ENCODE results near the gene APH1A. TPM values are rescaled to one million over a fixed set of nuclear protein-coding genes. Genes with fewer than 3 reads are reported as not detected.
A peak's percentile ranks its signal among the peaks of the same experiment; 100 is the strongest.

APH1A gene
- polyA plus RNA-seq, 2 of the 4 experiments (the other 2 are of a cell fraction) = 109 to 118 TPM

DNA sequence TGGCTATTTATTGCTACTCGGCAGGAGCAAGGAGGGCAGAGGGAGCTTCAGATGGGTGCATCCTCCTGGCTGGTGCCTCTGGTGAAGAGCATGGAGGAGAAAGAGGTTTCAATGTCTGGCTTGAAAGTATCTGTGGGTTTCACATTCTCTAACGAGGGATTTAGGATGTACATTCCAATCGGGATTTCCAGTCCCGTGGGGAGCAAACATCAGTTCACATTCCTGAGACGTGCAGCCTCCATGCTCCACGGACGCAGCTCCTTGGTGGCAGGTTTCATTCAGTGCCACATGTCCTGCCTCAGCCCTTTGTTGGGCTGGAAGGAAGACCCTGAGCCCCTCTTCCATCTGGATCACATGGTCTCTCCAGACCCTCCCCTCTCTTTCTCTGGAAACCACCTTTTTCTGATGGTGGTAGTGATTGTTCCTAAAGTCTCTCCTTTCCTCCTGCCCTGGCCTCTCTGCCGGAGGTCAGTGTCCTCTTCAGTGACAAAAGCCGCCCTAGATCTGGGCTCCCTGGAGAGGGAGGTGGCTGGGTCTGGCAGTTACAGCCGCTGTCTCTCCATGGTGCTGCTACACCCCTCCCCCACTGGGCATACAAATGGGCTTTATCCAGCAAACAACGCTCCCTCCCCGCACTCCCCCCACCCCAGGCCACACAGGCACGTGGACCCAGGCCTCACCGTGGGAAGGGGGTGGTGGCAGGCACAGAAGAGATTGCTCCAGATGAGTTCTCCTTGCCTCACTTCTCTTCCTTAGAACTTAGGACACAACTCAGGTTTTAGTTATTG is 12.1 kb downstream of the APH1A start (continued):
- TF ChIP-seq, protein P1, sequence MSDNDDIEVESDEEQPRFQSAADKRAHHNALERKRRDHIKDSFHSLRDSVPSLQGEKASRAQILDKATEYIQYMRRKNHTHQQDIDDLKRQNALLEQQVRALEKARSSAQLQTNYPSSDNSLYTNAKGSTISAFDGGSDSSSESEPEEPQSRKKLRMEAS (IDR thresholded peaks at IDR 0.05) = no peak
- TF ChIP-seq HDAC2 (IDR thresholded peaks at IDR 0.05) = no peak
- no peak for TF ChIP-seq NR3C1 (IDR thresholded peaks at IDR 0.05)
- no peak for TF ChIP-seq REST (IDR thresholded peaks at IDR 0.05)
- no peak for TF ChIP-seq RNF2 (IDR thresholded peaks at IDR 0.05; ENCODE audit: borderline replicate concordance, low read depth)

GRCh38 chr1:150256198-150256553 is 12.6 kb downstream of the APH1A start:
- POLR2A ChIA-PET = interaction anchor here (0.6 to 1.5 kb wide), 3 partner anchors 13 to 108 kb away, joined by 5 read pairs; partner anchors contain the start of genes APH1A and RPRD2

GRCh38 chr1:150249936-150250335 is 18.9 kb downstream of the APH1A start:
- POLR2A ChIA-PET = no interaction called here
- DNase-seq (ENCODE audit: low read depth in 1 of 2, low spot score in 1 of 2) = no peak
- H3K27ac ChIP-seq = no peak overlapping the region
- H3K4me2 ChIP-seq = no peak overlapping the region
- TF ChIP-seq CHD2 (IDR thresholded peaks at IDR 0.05; ENCODE audit: low read length, partially characterized antibody) (no peak), REST (IDR thresholded peaks at IDR 0.05) (no peak), POLR2A (IDR thresholded peaks at IDR 0.05; ENCODE audit: low read length) (no peak), ESRRA (IDR thresholded peaks at IDR 0.05; ENCODE audit: borderline replicate concordance, low read length) (no peak), JUN (IDR thresholded peaks at IDR 0.05) (no peak), HEYL (CRISPR knock-in tag; IDR thresholded peaks at IDR 0.05) (no peak), MYC (IDR thresholded peaks at IDR 0.05; ENCODE audit: borderline replicate concordance, low read length) (no peak)
- TF ChIP-seq, protein P2, sequence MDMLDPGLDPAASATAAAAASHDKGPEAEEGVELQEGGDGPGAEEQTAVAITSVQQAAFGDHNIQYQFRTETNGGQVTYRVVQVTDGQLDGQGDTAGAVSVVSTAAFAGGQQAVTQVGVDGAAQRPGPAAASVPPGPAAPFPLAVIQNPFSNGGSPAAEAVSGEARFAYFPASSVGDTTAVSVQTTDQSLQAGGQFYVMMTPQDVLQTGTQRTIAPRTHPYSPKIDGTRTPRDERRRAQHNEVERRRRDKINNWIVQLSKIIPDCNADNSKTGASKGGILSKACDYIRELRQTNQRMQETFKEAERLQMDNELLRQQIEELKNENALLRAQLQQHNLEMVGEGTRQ (IDR thresholded peaks at IDR 0.05) = no peak
- 72% methylated on average over 2 of the region's 2 CpGs for WGBS (ENCODE audit: missing lambda C conversion rate)
- no peak for FAIRE-seq
- CTCF ChIA-PET = interaction anchor here (10.1 kb wide), 1 partner anchor 31 kb away, joined by 172 read pairs; the partner anchor contains the start of gene CIART
- H3K9me3 ChIP-seq = no peaks in the 10 kb centered on the region
- H3K4me3 ChIP-seq = no peak overlapping the region
- no peak for ATAC-seq
- no peaks in the 10 kb centered on the region for H3K4me1 ChIP-seq

More at GRCh38 chr1:150256198-150256553, 12.6 kb downstream of the APH1A start:
- peak in 1 of 2 experiments; percentile 16; a peak in 3 of 6 replicates for ATAC-seq
- peak overlapping the region; percentile 68 for H3K4me2 ChIP-seq
- H3K9me3 ChIP-seq = no peaks in the 10 kb centered on the region
- FAIRE-seq = no peak
- H3K4me1 ChIP-seq = peaks cover 9% of the 10 kb centered on the region; the same call in 1 of the 3 replicates
- CTCF ChIA-PET = interaction anchor here (0.6 to 10.1 kb wide), 32 partner anchors 9 to 899 kb away, joined by 3 to 172 read pairs (median 4); partner anchors contain the start of genes APH1A, C1orf54, CIART and GOLPH3L
- no peak overlapping the region for H3K4me3 ChIP-seq
- TF ChIP-seq NPAS2 (CRISPR knock-in tag; IDR thresholded peaks at IDR 0.05; ENCODE audit: borderline replicate concordance) (no peak), ZC3H11A (IDR thresholded peaks at IDR 0.05) (no peak), POLR2A (IDR thresholded peaks at IDR 0.05; ENCODE audit: low read length) (no peak), KDM1A (IDR thresholded peaks at IDR 0.05; ENCODE audit: low read depth) (no peak), MYC (IDR thresholded peaks at IDR 0.05; ENCODE audit: borderline replicate concordance, low read length) (no peak), HOXA7 (CRISPR knock-in tag; IDR thresholded peaks at IDR 0.05) (no peak), CEBPB (IDR thresholded peaks at IDR 0.05) (no peak), EHF (CRISPR knock-in tag; IDR thresholded peaks at IDR 0.05) (no peak)
- 6% methylated on average over 1 of the region's 1 CpG for WGBS (ENCODE audit: missing lambda C conversion rate)
- peak overlapping the region; percentile 10 to 67; a peak in 4 of 6 replicates for H3K27ac ChIP-seq
- no peak for DNase-seq (ENCODE audit: low read depth in 1 of 2, low spot score in 1 of 2)

Measured in A549 (cell line).